ENCODE results near the gene ELOVL1. TPM values are rescaled to one million over a fixed set of nuclear protein-coding genes. Genes with fewer than 3 reads are reported as not detected.

ELOVL1 gene
- total RNA-seq, 4 donors from 2014 or later, result 149 to 434 (median 349) TPM

DNA sequence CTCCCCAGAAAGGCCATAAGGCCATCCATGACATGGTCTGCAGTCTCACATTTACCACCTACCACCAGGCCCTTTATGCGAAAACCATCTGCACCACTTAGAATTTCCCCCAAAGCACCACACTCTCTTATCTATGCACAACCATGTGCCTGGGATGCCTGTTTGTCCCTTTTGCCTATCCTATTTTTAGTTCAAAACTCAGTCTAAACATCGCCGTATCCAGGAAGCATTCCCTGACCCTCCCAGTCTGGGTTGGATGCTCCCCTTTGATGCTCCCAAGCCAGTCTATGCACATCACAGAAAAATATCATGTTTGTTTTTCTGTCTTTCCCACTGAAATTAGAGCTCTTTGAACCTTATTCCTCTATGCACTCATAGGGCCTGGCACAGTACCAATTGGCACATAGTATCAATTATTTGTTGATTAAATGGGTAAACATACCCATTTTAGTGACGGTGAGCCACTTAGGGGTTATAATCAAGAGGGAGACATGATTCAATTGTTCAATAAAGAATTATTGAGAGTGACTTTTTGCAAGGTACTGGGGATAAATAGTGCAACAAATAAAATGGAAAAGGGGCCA, 23.5 kb downstream of the ELOVL1 start:
- H3K36me3 ChIP-seq, result no peaks in the 10 kb centered on the region
- 69% methylated on average over 4 of the region's 4 CpGs for WGBS
- no peak for TF ChIP-seq POLR2AphosphoS5 (IDR thresholded peaks at IDR 0.05)
- TF ChIP-seq, protein P1, sequence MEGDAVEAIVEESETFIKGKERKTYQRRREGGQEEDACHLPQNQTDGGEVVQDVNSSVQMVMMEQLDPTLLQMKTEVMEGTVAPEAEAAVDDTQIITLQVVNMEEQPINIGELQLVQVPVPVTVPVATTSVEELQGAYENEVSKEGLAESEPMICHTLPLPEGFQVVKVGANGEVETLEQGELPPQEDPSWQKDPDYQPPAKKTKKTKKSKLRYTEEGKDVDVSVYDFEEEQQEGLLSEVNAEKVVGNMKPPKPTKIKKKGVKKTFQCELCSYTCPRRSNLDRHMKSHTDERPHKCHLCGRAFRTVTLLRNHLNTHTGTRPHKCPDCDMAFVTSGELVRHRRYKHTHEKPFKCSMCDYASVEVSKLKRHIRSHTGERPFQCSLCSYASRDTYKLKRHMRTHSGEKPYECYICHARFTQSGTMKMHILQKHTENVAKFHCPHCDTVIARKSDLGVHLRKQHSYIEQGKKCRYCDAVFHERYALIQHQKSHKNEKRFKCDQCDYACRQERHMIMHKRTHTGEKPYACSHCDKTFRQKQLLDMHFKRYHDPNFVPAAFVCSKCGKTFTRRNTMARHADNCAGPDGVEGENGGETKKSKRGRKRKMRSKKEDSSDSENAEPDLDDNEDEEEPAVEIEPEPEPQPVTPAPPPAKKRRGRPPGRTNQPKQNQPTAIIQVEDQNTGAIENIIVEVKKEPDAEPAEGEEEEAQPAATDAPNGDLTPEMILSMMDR (IDR thresholded peaks at IDR 0.05), result no peak
- TF ChIP-seq POLR2A (IDR thresholded peaks at IDR 0.05), result no peak
- no peak for TF ChIP-seq EP300 (IDR thresholded peaks at IDR 0.05)
- no peaks in the 10 kb centered on the region for H3K27me3 ChIP-seq
- peak in 1 of 2 donors; percentile 19 for DNase-seq (ENCODE audit: low spot score in 2 of 2)
- H3K27ac ChIP-seq, result no peak overlapping the region
- H3K9me3 ChIP-seq, result no peaks in the 10 kb centered on the region
- peaks cover 14% of the 10 kb centered on the region for H3K4me1 ChIP-seq
- no peak overlapping the region for H3K4me3 ChIP-seq

DNA sequence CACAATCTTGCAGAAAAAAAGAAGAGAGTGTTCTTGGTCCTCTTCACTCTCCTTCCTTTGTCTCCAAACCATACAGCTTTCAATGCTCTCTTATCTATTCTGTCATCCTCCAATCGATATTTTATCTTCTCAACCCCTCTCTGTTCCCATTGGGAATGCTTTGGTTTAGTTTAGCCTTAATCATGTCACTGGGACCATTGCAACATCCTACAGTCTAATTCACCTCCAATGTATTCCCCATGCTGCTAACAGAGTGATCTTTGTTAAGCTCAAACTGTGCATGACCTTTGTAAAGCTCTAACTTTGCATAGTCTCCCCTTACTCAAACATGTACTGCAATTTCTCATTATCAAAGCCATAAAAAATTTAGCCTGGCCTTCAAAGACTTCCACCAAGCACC, 27.3 kb downstream of the ELOVL1 start:
- no peak overlapping the region for H3K4me3 ChIP-seq
- H3K27me3 ChIP-seq, result no peaks in the 10 kb centered on the region
- H3K4me1 ChIP-seq, result no peaks in the 10 kb centered on the region
- no peaks in the 10 kb centered on the region for H3K9me3 ChIP-seq
- no peak overlapping the region for H3K27ac ChIP-seq
- TF ChIP-seq POLR2A (IDR thresholded peaks at IDR 0.05), result no peak
- no peak for TF ChIP-seq EP300 (IDR thresholded peaks at IDR 0.05)
- TF ChIP-seq, protein P1 (IDR thresholded peaks at IDR 0.05), result no peak
- no peak for TF ChIP-seq POLR2AphosphoS5 (IDR thresholded peaks at IDR 0.05)
- no peak for DNase-seq (ENCODE audit: low spot score in 2 of 2)
- 73% methylated on average over 1 of the region's 1 CpG for WGBS
- H3K36me3 ChIP-seq, result no peaks in the 10 kb centered on the region

GRCh38 chr1:43339584-43340232, 28.1 kb downstream of the ELOVL1 start:
- TF ChIP-seq, protein P1 (IDR thresholded peaks at IDR 0.05), result no peak
- TF ChIP-seq EP300 (IDR thresholded peaks at IDR 0.05) (no peak), POLR2AphosphoS5 (IDR thresholded peaks at IDR 0.05) (no peak), POLR2A (IDR thresholded peaks at IDR 0.05) (no peak)
- Histone ChIP-seq H3K4me3 (no peak overlapping the region), H3K27ac (no peak overlapping the region), H3K9me3 (no peaks in the 10 kb centered on the region), H3K4me1 (no peaks in the 10 kb centered on the region), H3K27me3 (no peaks in the 10 kb centered on the region), H3K36me3 (no peaks in the 10 kb centered on the region)
- 88% methylated on average over 6 of the region's 6 CpGs for WGBS
- DNase-seq (ENCODE audit: low spot score in 2 of 2), result peak in 1 of 2 donors; percentile 37

GRCh38 chr1:43338001-43338400, 29.8 kb downstream of the ELOVL1 start:
- DNase-seq (ENCODE audit: low spot score in 2 of 2), result no peak
- no peaks in the 10 kb centered on the region for H3K4me1 ChIP-seq
- no peak overlapping the region for H3K4me3 ChIP-seq
- no peaks in the 10 kb centered on the region for H3K36me3 ChIP-seq
- WGBS, result 91% methylated on average over 5 of the region's 5 CpGs
- TF ChIP-seq POLR2AphosphoS5 (IDR thresholded peaks at IDR 0.05) (no peak), POLR2A (IDR thresholded peaks at IDR 0.05) (no peak), EP300 (IDR thresholded peaks at IDR 0.05) (no peak)
- TF ChIP-seq, protein P1 (IDR thresholded peaks at IDR 0.05), result no peak
- H3K9me3 ChIP-seq, result no peaks in the 10 kb centered on the region
- H3K27me3 ChIP-seq, result no peaks in the 10 kb centered on the region
- H3K27ac ChIP-seq, result no peak overlapping the region

- Histone ChIP-seq H3K36me3 (no peaks in the 10 kb centered on the region), H3K4me3 (no peak within 1 kb of the TSS), H3K27ac (no peak within 1 kb of the TSS), H3K27me3 (no peaks in the 10 kb centered on the region), H3K9me3 (no peaks in the 10 kb centered on the region), H3K4me1 (no peaks in the 10 kb centered on the region)
- 74% methylated on average over 3 of the region's 3 CpGs for WGBS
- peak in 1 of 2 donors; percentile 49 for DNase-seq (ENCODE audit: low spot score in 2 of 2)
- TF ChIP-seq POLR2A (IDR thresholded peaks at IDR 0.05), result no peak
- no peak for TF ChIP-seq POLR2AphosphoS5 (IDR thresholded peaks at IDR 0.05)
- TF ChIP-seq EP300 (IDR thresholded peaks at IDR 0.05), result no peak
- TF ChIP-seq, protein P1 (IDR thresholded peaks at IDR 0.05), result no peak
These were observed 30.2 kb downstream of the ELOVL1 start, which contains the start of gene MPL for GRCh38 chr1:43337588-43337987. MPL (plus strand) TSS chr1:43337818; CDS start chr1:43337849, 31 bp downstream.
